Mucosa of rectum (tissue), 2 donors: Measurements from ENCODE around the gene CACNA2D1.

ENCODE experiments used
- H3K27ac ChIP-seq, 2 donors: one replicate each; pipeline ENCODE4 v1.7.0; 2013; ENCODE audit warnings: inconsistent platforms in 2 of 2, low read depth in 2 of 2, low read length in 2 of 2
- H3K27me3 ChIP-seq, 2 donors: one replicate each; pipeline ENCODE4 v1.7.0; 2013; ENCODE audit warnings: low read length in 2 of 2; ENCODE audit not compliant: control insufficient read depth in 2 of 2, insufficient read depth in 2 of 2
- H3K36me3 ChIP-seq, 2 donors: one replicate each; pipeline ENCODE4 v1.7.0; 2013; ENCODE audit warnings: low read length in 2 of 2; ENCODE audit not compliant: control insufficient read depth in 2 of 2, insufficient read depth in 2 of 2
- H3K4me1 ChIP-seq, 2 donors: one replicate each; pipeline ENCODE4 v1.7.0; 2013; ENCODE audit warnings: low read length in 2 of 2, mild to moderate bottlenecking in 1 of 2; ENCODE audit not compliant: control insufficient read depth in 2 of 2, insufficient read depth in 2 of 2
- H3K4me3 ChIP-seq, 2 donors: one replicate each; pipeline ENCODE4 v1.7.0; 2013; ENCODE audit warnings: low read length in 2 of 2
- H3K9ac ChIP-seq, 2 donors: one replicate each; pipeline ENCODE4 v1.7.0; 2013; ENCODE audit warnings: low read length in 2 of 2, low read depth in 1 of 2, mild to moderate bottlenecking in 1 of 2
- H3K9me3 ChIP-seq, 2 donors: one replicate each; pipeline ENCODE4 v1.7.0; 2013; ENCODE audit warnings: low read length in 2 of 2; ENCODE audit not compliant: control insufficient read depth in 2 of 2
- donor health status: healthy.
- donor health status: Normal muscosa, but diverticular disease.

Gene CACNA2D1

GRCh38 chr7:82443547-82444219 is at the start of gene CACNA2D1:
Gene CACNA2D1 (minus strand): TSS chr7:82443777.
- H3K4me3 ChIP-seq: peak within 1 kb of the TSS; percentile 63 to 74
- peak within 1 kb of the TSS; percentile 32 to 43 for H3K9ac ChIP-seq
- no peaks in the 10 kb centered on the region for H3K36me3 ChIP-seq
- H3K27ac ChIP-seq: peak within 1 kb of the TSS; percentile 63
- H3K4me1 ChIP-seq: no peaks in the 10 kb centered on the region
- peaks cover 6 to 17% of the 10 kb centered on the region in 2 donors for H3K27me3 ChIP-seq
- no peaks in the 10 kb centered on the region for H3K9me3 ChIP-seq

GRCh38 chr7:82481499-82482097 is 38.0 kb upstream of the CACNA2D1 start:
- no peaks in the 10 kb centered on the region for H3K4me1 ChIP-seq
- H3K27ac ChIP-seq: no peak overlapping the region
- no peak overlapping the region for H3K9ac ChIP-seq
- no peaks in the 10 kb centered on the region for H3K9me3 ChIP-seq
- H3K36me3 ChIP-seq: no peaks in the 10 kb centered on the region
- H3K4me3 ChIP-seq: no peak overlapping the region
- no peaks in the 10 kb centered on the region for H3K27me3 ChIP-seq

DNA sequence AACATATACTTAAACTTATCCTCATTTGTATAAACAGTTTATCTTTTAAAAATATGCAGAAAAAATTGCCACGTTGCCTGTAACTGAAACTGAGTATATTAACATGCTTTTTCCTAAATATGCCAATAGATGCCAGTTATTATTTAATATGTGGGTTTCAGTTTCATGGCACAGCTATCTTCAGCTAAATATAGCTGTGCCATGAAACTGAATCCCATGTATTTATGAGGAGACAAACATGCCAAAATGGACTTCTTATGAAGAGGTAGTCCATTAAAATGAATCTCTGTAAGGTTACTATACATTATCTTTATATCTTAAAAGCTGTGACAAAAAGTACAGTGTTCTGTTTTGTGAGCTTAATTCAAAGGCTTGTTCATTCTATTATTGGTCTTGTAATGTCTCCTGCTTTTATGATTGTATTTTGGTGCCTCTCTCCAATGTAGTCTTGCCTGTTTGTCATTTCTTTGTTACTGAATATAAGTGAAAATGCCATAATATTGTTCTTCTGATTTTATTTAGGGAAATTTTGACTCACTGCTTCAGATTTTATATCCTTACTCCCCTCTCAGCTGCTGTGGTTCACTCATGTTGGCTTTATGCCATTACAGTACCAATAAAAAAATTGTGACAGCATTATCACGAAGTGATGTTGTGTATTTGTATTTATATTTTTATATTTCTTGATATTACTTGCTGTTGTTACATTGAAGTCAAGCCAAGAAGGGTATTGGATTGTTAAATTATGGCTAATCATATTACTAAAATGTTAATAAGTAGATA is 34.3 kb upstream of the CACNA2D1 start:
- H3K4me1 ChIP-seq: no peaks in the 10 kb centered on the region
- H3K36me3 ChIP-seq: no peaks in the 10 kb centered on the region
- no peak overlapping the region for H3K27ac ChIP-seq
- no peak overlapping the region for H3K4me3 ChIP-seq
- H3K9me3 ChIP-seq: no peaks in the 10 kb centered on the region
- no peaks in the 10 kb centered on the region for H3K27me3 ChIP-seq
- no peak overlapping the region for H3K9ac ChIP-seq

- H3K27ac ChIP-seq: no peak overlapping the region
- no peak overlapping the region for H3K9ac ChIP-seq
- H3K4me1 ChIP-seq: no peaks in the 10 kb centered on the region
- no peaks in the 10 kb centered on the region for H3K27me3 ChIP-seq
- H3K4me3 ChIP-seq: no peak overlapping the region
- H3K9me3 ChIP-seq: no peaks in the 10 kb centered on the region
- no peaks in the 10 kb centered on the region for H3K36me3 ChIP-seq
These were observed 29.4 kb upstream of the CACNA2D1 start for GRCh38 chr7:82472966-82473365.

GRCh38 chr7:82471351-82472020 is 27.9 kb upstream of the CACNA2D1 start:
- Histone ChIP-seq H3K27ac (no peak overlapping the region), H3K4me1 (no peaks in the 10 kb centered on the region), H3K27me3 (no peaks in the 10 kb centered on the region), H3K9ac (no peak overlapping the region), H3K36me3 (no peaks in the 10 kb centered on the region), H3K9me3 (no peaks in the 10 kb centered on the region), H3K4me3 (no peak overlapping the region)

GRCh38 chr7:82469207-82469606 is 25.6 kb upstream of the CACNA2D1 start:
- Histone ChIP-seq H3K4me1 (no peaks in the 10 kb centered on the region), H3K9ac (no peak overlapping the region), H3K27ac (no peak overlapping the region), H3K4me3 (no peak overlapping the region), H3K36me3 (no peaks in the 10 kb centered on the region), H3K9me3 (no peaks in the 10 kb centered on the region), H3K27me3 (no peaks in the 10 kb centered on the region)

GRCh38 chr7:82468435-82468834 is 24.9 kb upstream of the CACNA2D1 start:
- H3K36me3 ChIP-seq: no peaks in the 10 kb centered on the region
- no peak overlapping the region for H3K27ac ChIP-seq
- H3K9me3 ChIP-seq: no peaks in the 10 kb centered on the region
- H3K4me1 ChIP-seq: no peaks in the 10 kb centered on the region
- H3K27me3 ChIP-seq: no peaks in the 10 kb centered on the region
- no peak overlapping the region for H3K4me3 ChIP-seq
- no peak overlapping the region for H3K9ac ChIP-seq

- Histone ChIP-seq H3K27ac (no peak overlapping the region), H3K9me3 (no peaks in the 10 kb centered on the region), H3K9ac (no peak overlapping the region), H3K4me3 (no peak overlapping the region), H3K36me3 (no peaks in the 10 kb centered on the region), H3K4me1 (no peaks in the 10 kb centered on the region), H3K27me3 (no peaks in the 10 kb centered on the region)
These were observed 23.4 kb upstream of the CACNA2D1 start for GRCh38 chr7:82467020-82467419.

- Histone ChIP-seq H3K36me3 (no peaks in the 10 kb centered on the region), H3K27me3 (no peaks in the 10 kb centered on the region), H3K9me3 (no peaks in the 10 kb centered on the region), H3K27ac (no peak overlapping the region), H3K4me3 (no peak overlapping the region), H3K4me1 (no peaks in the 10 kb centered on the region), H3K9ac (no peak overlapping the region)
These were observed 20.8 kb upstream of the CACNA2D1 start for GRCh38 chr7:82464372-82464771.

- no peaks in the 10 kb centered on the region for H3K27me3 ChIP-seq
- H3K36me3 ChIP-seq: no peaks in the 10 kb centered on the region
- no peaks in the 10 kb centered on the region for H3K9me3 ChIP-seq
- no peak overlapping the region for H3K27ac ChIP-seq
- H3K9ac ChIP-seq: no peak overlapping the region
- no peaks in the 10 kb centered on the region for H3K4me1 ChIP-seq
- H3K4me3 ChIP-seq: no peak overlapping the region
These were observed 11.7 kb upstream of the CACNA2D1 start for GRCh38 chr7:82455295-82455694.
